Measurements from ENCODE around the gene MTG2. TPM values are rescaled to one million over a fixed set of nuclear protein-coding genes. Genes with fewer than 3 reads are reported as not detected.

The MTG2 gene
- polyA plus RNA-seq, 1 donor from 2014 or later, result 36.1 TPM

GRCh38 chr20:62252342-62252966 lies 69.6 kb downstream of the MTG2 start:
- TF ChIP-seq POLR2AphosphoS5 (IDR thresholded peaks at IDR 0.05) (no peak), MXI1 (conservative IDR thresholded peaks at IDR 0.05; ENCODE audit: poor library complexity, severe bottlenecking) (no peak), TAF1 (IDR thresholded peaks at IDR 0.05; ENCODE audit: low read depth) (no peak), EP300 (conservative IDR thresholded peaks at IDR 0.05; ENCODE audit: poor library complexity, severe bottlenecking) (no peak), EZH2 (IDR thresholded peaks at IDR 0.05; ENCODE audit: borderline replicate concordance, insufficient read depth, low read length, poor library complexity, severe bottlenecking) (no peak), RAD21 (conservative IDR thresholded peaks at IDR 0.05) (no peak), CTCF (IDR thresholded peaks at IDR 0.05; ENCODE audit: poor library complexity, severe bottlenecking) (no peak), SMC3 (conservative IDR thresholded peaks at IDR 0.05; ENCODE audit: poor library complexity) (no peak), REST (IDR thresholded peaks at IDR 0.05; ENCODE audit: borderline replicate concordance) (no peak)
- Histone ChIP-seq H3K9me2 (ENCODE audit: insufficient read depth, low read length) (no peaks in the 10 kb centered on the region), H3F3A (ENCODE audit: insufficient read depth, low read length, poor library complexity, severe bottlenecking) (no peaks in the 10 kb centered on the region), H3K79me2 (replicated peaks; ENCODE audit: insufficient read depth, low read length) (peaks cover 27% of the 10 kb centered on the region), H4K20me1 (ENCODE audit: insufficient read depth) (no peaks in the 10 kb centered on the region), H2AFZ (ENCODE audit: low read depth, low read length) (no peak overlapping the region), H3K27ac (ENCODE audit: low read length) (no peak overlapping the region), H3K36me3 (ENCODE audit: insufficient read depth, low read length) (no peaks in the 10 kb centered on the region), H3K27me3 (ENCODE audit: insufficient read depth, low read depth, low read length) (no peaks in the 10 kb centered on the region), H3K4me3 (ENCODE audit: low read length) (no peak overlapping the region), H3K9ac (ENCODE audit: low read length) (no peak overlapping the region), H3K9me3 (ENCODE audit: low read length) (no peaks in the 10 kb centered on the region), H3K4me2 (ENCODE audit: low read length) (no peak overlapping the region)

Other genes starting within 250 kb of the MTG2 start
- 10.2 and 26.4 TPM in 2 replicates for gene TAF4, start 117.1 kb upstream of the MTG2 start, polyA plus RNA-seq
- 207 and 213 TPM in 2 replicates for gene LSM14B, start 60.6 kb upstream of the MTG2 start, polyA plus RNA-seq
- gene PSMA7, start 39.6 kb upstream of the MTG2 start, polyA plus RNA-seq, result 871 and 874 TPM in 2 replicates
- gene SS18L1, start 39.3 kb upstream of the MTG2 start, polyA plus RNA-seq, result 117 and 132 TPM in 2 replicates
- 1.7 and 2.8 TPM in 2 replicates for gene HRH3, start 37.2 kb downstream of the MTG2 start, polyA plus RNA-seq
- 37.5 and 41.5 TPM in 2 replicates for gene OSBPL2, start 55.5 kb downstream of the MTG2 start, polyA plus RNA-seq
- 106 and 111 TPM in 2 replicates for gene ADRM1, start 120.0 kb downstream of the MTG2 start, polyA plus RNA-seq
- gene LAMA5, start 184.3 kb downstream of the MTG2 start, polyA plus RNA-seq, result 21.6 and 27.2 TPM in 2 replicates
- 1,158 and 1,633 TPM in 2 replicates for gene RPS21, start 204.1 kb downstream of the MTG2 start, polyA plus RNA-seq
- 8.3 and 8.6 TPM in 2 replicates for gene CABLES2, start 224.3 kb downstream of the MTG2 start, polyA plus RNA-seq
- not detected in 2 replicates for gene RBBP8NL, start 244.5 kb downstream of the MTG2 start, polyA plus RNA-seq

All from neural cell (in vitro differentiated cells).